Transverse colon (tissue), 4 donors: ENCODE measurements around the gene RAMP3.

Experiments used
- CTCF ChIP-seq, 5 experiments: fragments of 200-600 bp in 3 of 5; fragments of 450-650 bp in 2 of 5; sonication (generic) in 3 of 5; IDR thresholded peaks; 1 replicate in 2 of 5; 2 replicates in 3 of 5; pipeline ENCODE4 v1.5.1; 2016 to 2017; ENCODE audit warnings: antibody characterized with exemption in 5 of 5, inconsistent platforms in 3 of 5, mild to moderate bottlenecking in 2 of 5, moderate library complexity in 1 of 5
- EP300 ChIP-seq: sonication (generic); formaldehyde crosslinking; IDR thresholded peaks from one replicate; pipeline ENCODE4 v1.6.1; 2017; ENCODE audit warnings: antibody characterized with exemption, low read depth
- POLR2A ChIP-seq: fragments of 450-650 bp; IDR thresholded peaks from one replicate; pipeline ENCODE4 v1.6.1; 2016; ENCODE audit warnings: antibody characterized with exemption, mild to moderate bottlenecking, moderate library complexity
- POLR2AphosphoS5 ChIP-seq, 3 donors: sonication (generic); formaldehyde crosslinking; IDR thresholded peaks; one replicate each; pipeline ENCODE4 v1.6.1; 2016; ENCODE audit warnings: antibody characterized with exemption in 3 of 3

- TF ChIP-seq POLR2A (no peak), POLR2AphosphoS5 (IDR thresholded peaks at IDR 0.05) (no peak), CTCF (IDR thresholded peaks at IDR 0.05) (no peak), EP300 (no peak)
Observed at GRCh38 chr7:45174966-45175765, 17.6 kb downstream of the RAMP3 start.
